GM18951 (cell line): ENCODE results near the gene ZNF555.

Experiments used
- POLR2A ChIP-seq: IDR thresholded peaks from 4 replicates; pipeline ENCODE4 v1.6.1; 2011; ENCODE audit warnings: mild to moderate bottlenecking; ENCODE audit not compliant: insufficient read length, insufficient read depth; ENCODE audit errors: extremely low read depth
- in situ Hi-C: fragments of 300-500 bp; cut with MboI; formaldehyde crosslinking; loops from one replicate; pipeline ENCODE4 v1.12.0; 2022; ENCODE audit warnings: low sequenced_read_pairs, mixed read lengths, inconsistent platforms; ENCODE audit not compliant: unreplicated experiment

Gene ZNF555

GRCh38 chr19:2823646-2824045, 17.6 kb upstream of the ZNF555 start:
- TF ChIP-seq POLR2A, result no peak
- in situ Hi-C loops, result no loop called here

DNA sequence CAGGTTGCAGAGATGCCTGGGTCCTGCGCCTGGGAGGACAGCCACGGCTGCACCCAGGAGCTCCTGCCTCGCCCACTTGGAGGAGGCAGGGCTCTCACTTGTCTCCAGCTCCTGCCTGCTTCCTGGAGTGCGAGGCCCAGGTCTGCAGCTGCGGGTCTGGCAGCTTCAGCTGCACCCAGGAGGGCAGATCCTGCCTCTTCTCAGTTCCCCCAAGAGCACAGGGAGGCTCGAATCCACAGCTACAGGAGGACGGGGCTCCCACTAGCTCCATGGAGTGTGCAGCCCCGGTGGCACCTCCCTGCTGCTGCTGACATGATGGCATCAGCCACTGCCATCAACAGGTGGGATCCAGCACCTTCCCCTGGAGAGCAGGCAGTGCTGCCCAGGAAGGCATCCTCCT, 17.1 kb upstream of the ZNF555 start:
- TF ChIP-seq POLR2A, result no peak
- in situ Hi-C loops, result no loop called here

GRCh38 chr19:2827022-2827421, 14.3 kb upstream of the ZNF555 start:
- in situ Hi-C loops, result no loop called here
- no peak for TF ChIP-seq POLR2A

DNA sequence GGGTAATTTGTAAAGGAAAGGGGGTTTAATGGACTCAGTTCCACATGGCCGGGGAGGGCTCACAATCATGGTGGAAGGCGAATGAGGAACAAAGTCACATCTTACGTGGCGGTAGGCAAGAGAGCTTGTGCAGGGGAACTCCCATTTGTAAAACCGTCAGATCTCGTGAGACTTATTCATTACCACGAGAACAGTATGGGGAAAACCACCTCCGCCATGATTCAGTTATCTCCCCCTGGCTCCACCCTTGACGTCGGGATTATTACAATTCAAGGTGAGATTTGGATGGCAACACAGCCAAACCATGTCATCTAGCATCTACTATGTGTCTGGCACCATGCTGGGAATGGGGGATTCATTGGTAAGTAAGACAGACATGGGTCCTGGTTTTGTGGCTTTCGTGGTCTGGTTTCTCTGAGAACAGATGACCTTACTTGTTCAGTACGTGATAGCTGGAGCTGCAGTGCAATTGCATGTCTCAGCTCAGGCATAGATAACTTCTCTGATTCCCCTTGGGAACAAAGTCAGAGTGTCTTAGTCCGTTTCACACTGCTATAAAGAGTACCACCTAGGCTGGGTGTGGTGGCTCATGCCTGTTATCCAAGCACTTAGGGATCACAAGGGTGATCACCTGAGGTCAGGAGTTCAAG, 13.3 kb upstream of the ZNF555 start:
- in situ Hi-C loops, result no loop called here
- no peak for TF ChIP-seq POLR2A

DNA sequence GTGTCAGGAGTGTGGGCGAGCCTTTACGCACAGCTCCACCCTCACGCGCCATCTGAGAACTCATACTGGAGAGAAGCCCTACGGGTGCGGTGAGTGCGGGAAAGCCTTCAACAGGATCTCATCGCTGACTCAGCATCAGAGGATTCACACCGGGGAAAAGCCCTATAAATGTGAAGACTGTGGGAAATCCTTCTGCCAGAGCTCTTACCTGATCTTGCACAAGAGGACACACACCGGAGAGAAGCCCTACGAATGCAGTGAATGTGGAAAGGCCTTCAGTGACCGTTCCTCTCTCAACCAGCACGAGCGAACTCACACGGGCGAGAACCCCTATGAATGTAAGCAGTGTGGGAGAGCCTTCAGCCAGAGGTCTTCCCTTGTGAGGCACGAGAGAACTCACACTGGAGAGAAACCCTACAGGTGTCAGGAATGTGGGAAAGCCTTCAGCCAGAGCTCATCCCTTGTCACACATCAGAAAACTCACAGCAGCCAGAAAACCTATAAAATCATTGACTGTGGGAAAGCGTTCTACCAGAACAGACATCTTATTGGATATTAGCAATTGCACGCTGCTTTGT, 6.9 kb upstream of the ZNF555 start:
- no peak for TF ChIP-seq POLR2A
- in situ Hi-C loops, result loop anchor here (10.0 kb wide), 1 partner anchor 80 kb away; no protein-coding TSS in a partner anchor

DNA sequence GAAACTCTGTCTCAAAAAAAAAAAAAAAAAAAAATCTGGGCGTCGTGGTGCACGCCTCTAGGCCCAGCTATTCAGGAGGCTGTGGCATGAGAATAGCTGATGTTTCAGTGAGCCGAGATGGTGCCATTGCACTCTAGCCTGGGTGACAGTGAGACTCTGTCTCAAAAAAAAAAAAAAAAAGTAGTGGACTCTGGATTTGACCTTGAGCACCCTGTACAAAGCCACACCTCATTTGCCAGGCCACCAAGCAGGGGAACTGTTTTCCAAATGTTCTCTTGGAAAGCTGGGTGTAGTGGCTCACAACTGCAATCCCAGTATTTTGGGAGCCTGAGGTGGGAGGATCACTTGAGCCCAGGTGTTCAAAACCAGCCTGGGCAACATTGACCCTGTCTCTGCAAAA, 3.8 kb upstream of the ZNF555 start:
- in situ Hi-C loops, result loop anchor here (10.0 kb wide), 1 partner anchor 77 kb away; no protein-coding TSS in a partner anchor
- TF ChIP-seq POLR2A, result no peak

GRCh38 chr19:2841855-2842574, 740 bp downstream of the ZNF555 start:
- in situ Hi-C loops, result no loop called here
- no peak for TF ChIP-seq POLR2A

DNA sequence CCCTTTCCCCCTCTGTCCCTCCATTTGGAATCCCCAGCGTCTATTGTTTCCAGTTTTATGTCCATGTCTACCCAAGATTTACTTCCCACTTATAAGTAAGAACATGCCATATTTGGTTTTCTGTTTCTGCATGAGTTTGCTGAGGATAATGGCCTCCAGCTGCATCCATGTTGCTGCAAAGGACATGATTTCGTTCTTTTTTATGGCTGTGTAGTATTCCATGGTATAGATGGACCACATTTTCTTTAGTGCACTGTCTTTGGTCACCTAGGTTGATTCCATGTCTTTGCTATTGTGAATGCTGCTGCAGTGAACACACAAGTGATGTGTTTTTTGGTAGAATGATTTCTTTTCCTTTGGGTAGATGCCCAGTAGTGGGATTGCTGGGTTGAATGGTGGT, 3.8 kb downstream of the ZNF555 start:
- TF ChIP-seq POLR2A, result no peak
- in situ Hi-C loops, result no loop called here

DNA sequence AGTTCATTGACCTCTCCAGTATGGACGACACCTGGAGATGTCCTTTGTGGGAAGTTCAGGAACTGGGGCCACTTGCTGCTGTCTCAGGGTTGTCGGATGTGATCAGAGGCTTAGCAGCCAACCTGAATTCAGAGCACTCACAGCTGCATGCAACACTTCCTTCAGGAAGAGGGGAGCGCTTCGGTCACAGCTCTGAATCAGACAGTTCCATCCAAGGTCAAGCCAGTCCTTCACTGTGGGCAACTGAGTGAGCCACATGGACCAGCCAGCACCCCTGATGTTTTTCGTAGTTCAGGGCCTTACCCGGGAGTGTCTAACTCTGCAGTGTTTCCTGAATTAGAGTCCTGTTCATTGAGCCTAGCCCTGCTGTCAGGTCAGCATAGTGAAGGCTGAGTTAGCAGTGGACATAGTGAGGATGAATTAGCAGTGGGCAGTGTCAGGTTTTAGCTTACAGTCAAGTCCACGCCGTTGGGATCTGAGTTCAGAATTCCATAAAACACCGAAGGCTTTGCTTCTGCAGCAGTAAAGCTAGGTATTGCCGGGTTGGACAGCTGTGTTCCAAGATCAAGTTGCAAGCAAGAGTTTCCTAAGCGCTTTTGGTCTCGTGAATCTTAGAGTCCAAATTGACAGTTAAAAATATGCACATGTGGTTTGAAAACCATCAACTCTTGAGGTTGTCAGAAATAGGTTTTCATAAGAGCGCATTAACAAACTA, 5.1 kb downstream of the ZNF555 start:
- in situ Hi-C loops, result no loop called here
- no peak for TF ChIP-seq POLR2A

DNA sequence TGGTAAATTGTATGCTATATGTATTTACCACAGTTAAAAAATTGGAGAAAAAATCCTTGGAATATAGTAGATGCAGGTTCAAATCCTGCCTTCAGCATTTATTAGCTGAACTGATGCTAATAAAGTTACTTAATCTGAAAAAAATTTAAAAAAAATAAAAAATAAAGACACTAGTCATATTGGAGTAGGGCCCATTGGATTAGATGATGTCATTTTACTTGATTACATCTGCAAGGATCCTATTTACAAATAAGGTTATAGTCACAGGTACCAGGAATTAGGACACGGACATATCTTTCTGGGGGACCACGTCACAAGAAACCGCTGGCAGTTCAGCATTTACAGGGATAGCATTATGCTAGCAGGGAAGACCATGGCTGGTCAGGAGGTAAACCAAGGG, 6.2 kb downstream of the ZNF555 start:
- TF ChIP-seq POLR2A, result no peak
- in situ Hi-C loops, result no loop called here

GRCh38 chr19:2848616-2849015, 7.3 kb downstream of the ZNF555 start:
- in situ Hi-C loops, result no loop called here
- no peak for TF ChIP-seq POLR2A

GRCh38 chr19:2850256-2850925, 9.1 kb downstream of the ZNF555 start:
- in situ Hi-C loops, result no loop called here

GRCh38 chr19:2852598-2852997, 11.3 kb downstream of the ZNF555 start:
- TF ChIP-seq POLR2A, result no peak
- in situ Hi-C loops, result no loop called here

More at GRCh38 chr19:2850256-2850925, 9.1 kb downstream of the ZNF555 start:
- no peak for TF ChIP-seq POLR2A
